ENCODE data around the gene FBXO28.
"Not testable (repeated sequence)": the region's sequence is repeated elsewhere in the genome, so short reads cannot be mapped to it uniquely, and the experiment has no call there.

GRCh38 chr1:224205931-224206538, 92.1 kb downstream of the FBXO28 start:
- not testable (repeated sequence) for TF ChIP-seq EZH2 (IDR thresholded peaks at IDR 0.05; ENCODE audit: insufficient read depth, poor library complexity, severe bottlenecking); EZH2phosphoT487 (IDR thresholded peaks at IDR 0.05; ENCODE audit: insufficient read depth, low read depth)
